Measurements from ENCODE around the gene AJAP1. TPM values are rescaled to one million over a fixed set of nuclear protein-coding genes. Genes with fewer than 3 reads are reported as not detected.

Gene AJAP1
- total and polyA plus RNA-seq, 2 experiments from 2014 or later = not detected

GRCh38 chr1:4636644-4637380, 17.6 kb upstream of the AJAP1 start:
- H3K27me3 Mint-ChIP-seq (ENCODE audit: insufficient read depth, low read depth, poor library complexity) = peaks cover 13% of the 10 kb centered on the region
- no peak overlapping the region for H3K27ac ChIP-seq (ENCODE audit: low read depth)
- H3K79me2 ChIP-seq (replicated peaks; ENCODE audit: insufficient read depth) = no peaks in the 10 kb centered on the region
- H4K20me1 ChIP-seq (replicated peaks; ENCODE audit: insufficient read depth) = no peaks in the 10 kb centered on the region
- no peak overlapping the region for H3K4me2 ChIP-seq
- no peak overlapping the region for H3K4me3 Mint-ChIP-seq
- no peaks in the 10 kb centered on the region for H3K27me3 ChIP-seq (ENCODE audit: insufficient read depth)
- no peak overlapping the region for H2AFZ ChIP-seq
- no peaks in the 10 kb centered on the region for H3K9me2 ChIP-seq (ENCODE audit: insufficient read depth)
- H3F3A ChIP-seq (replicated peaks; ENCODE audit: low read depth) = no peaks in the 10 kb centered on the region
- no peaks in the 10 kb centered on the region for H3K4me1 ChIP-seq (ENCODE audit: insufficient read depth)
- no peaks in the 10 kb centered on the region; the same call in 2 of the 3 replicates for H3K9me3 Mint-ChIP-seq
- H3K27ac Mint-ChIP-seq = no peak overlapping the region
- H3K4me1 Mint-ChIP-seq = peaks cover 15% of the 10 kb centered on the region
- H3K4me3 ChIP-seq = no peak overlapping the region
- no peaks in the 10 kb centered on the region for H3K36me3 Mint-ChIP-seq (ENCODE audit: low read depth)
- no peak for DNase-seq (ENCODE audit: low spot score)
- H3K36me3 ChIP-seq (ENCODE audit: insufficient read depth) = peaks cover 4% of the 10 kb centered on the region
- TF ChIP-seq ZNF114 (CRISPR knock-in tag; IDR thresholded peaks at IDR 0.05) (no peak), ZNF331 (CRISPR knock-in tag; IDR thresholded peaks at IDR 0.05; ENCODE audit: low read depth) (no peak), JUNB (IDR thresholded peaks at IDR 0.05; ENCODE audit: unreplicated experiment) (no peak), POLR2AphosphoS5 (IDR thresholded peaks at IDR 0.05; ENCODE audit: low read depth) (no peak), CREB1 (CRISPR knock-in tag; IDR thresholded peaks at IDR 0.05; ENCODE audit: low read depth) (no peak), ETS1 (IDR thresholded peaks at IDR 0.05) (no peak), EZH2phosphoT487 (IDR thresholded peaks at IDR 0.05; ENCODE audit: unreplicated experiment) (no peak), CTCF (conservative IDR thresholded peaks at IDR 0.05; ENCODE audit: low read depth in 2 of 2) (no peak), EZH2 (IDR thresholded peaks at IDR 0.05; ENCODE audit: low read depth, unreplicated experiment) (no peak), REST (IDR thresholded peaks at IDR 0.05; ENCODE audit: unreplicated experiment) (no peak), STAT1 (IDR thresholded peaks at IDR 0.05; ENCODE audit: unreplicated experiment) (no peak), NANOG (IDR thresholded peaks at IDR 0.05; ENCODE audit: borderline replicate concordance) (no peak), ZNF462 (CRISPR knock-in tag; IDR thresholded peaks at IDR 0.05) (no peak)
- ATAC-seq = no peak

Data from GM23338 (cell line).